ENCODE results near the gene SEL1L3. TPM values are rescaled to one million over a fixed set of nuclear protein-coding genes. Genes with fewer than 3 reads are reported as not detected.

SEL1L3 gene
- total RNA-seq, 1 donor from 2014 or later = 70.5 TPM

DNA sequence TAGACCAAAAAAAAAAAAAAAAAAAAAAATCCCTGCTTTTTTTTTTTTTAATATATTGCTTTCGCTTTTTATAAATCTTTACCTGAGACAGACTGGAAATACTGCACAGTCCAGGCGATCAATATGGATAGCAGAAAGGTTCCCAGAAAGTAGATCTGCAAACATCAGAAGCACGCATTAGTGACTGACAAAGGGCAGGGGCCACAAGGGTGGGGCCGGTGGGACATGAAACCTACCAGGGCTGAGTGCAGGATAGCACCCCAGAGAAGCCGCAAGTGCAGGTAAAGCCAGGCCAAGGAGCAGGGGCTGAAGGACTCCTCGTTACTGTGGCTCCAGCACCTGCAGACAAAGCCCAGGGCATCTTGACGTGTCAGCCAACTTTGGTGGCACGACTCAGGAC lies 105.3 kb downstream of the SEL1L3 start:
- Histone ChIP-seq H3K36me3 (peaks cover 56% of the 10 kb centered on the region), H3K27ac (no peak overlapping the region), H3K9me3 (no peaks in the 10 kb centered on the region), H3K27me3 (ENCODE audit: low read depth) (no peaks in the 10 kb centered on the region), H3K4me1 (no peaks in the 10 kb centered on the region), H3K4me3 (no peak overlapping the region)
- intact Hi-C loops (cut with DNase I) = no loop called here
- no peak for DNase-seq
- no peak for TF ChIP-seq CTCF (IDR thresholded peaks at IDR 0.05)
- no peak for ATAC-seq

- H3K27me3 ChIP-seq (ENCODE audit: low read depth) = no peaks in the 10 kb centered on the region
- DNase-seq = no peak
- H3K4me1 ChIP-seq = no peaks in the 10 kb centered on the region
- TF ChIP-seq CTCF (IDR thresholded peaks at IDR 0.05) = no peak
- no peaks in the 10 kb centered on the region for H3K9me3 ChIP-seq
- no peak overlapping the region for H3K27ac ChIP-seq
- intact Hi-C loops (cut with DNase I) = no loop called here
- ATAC-seq = peak; percentile 21 to 41
- H3K4me3 ChIP-seq = no peak overlapping the region
- peaks cover 46% of the 10 kb centered on the region for H3K36me3 ChIP-seq
Measured at GRCh38 chr4:25756503-25756902, 106.3 kb downstream of the SEL1L3 start.

DNA sequence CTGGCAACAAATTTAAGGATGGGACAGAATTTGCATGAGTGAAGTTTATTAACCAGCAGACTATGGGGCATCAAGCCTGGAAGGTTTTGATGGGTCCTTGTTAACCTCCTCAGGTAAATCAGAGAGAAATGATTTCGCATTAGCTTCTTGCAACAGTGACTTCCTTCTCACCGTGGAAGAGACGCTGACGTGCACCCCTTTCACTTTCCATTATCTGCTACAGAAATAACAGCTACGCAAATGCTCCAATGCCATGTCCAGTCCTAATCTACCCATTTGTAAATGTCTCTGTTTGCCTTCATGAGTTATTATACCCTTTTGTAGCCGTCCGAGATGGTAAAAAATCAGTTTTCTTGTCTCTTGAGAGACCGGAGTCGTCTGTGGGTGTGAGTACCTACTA lies 106.9 kb downstream of the SEL1L3 start:
- H3K27me3 ChIP-seq (ENCODE audit: low read depth) = no peaks in the 10 kb centered on the region
- H3K27ac ChIP-seq = no peak overlapping the region
- no peaks in the 10 kb centered on the region for H3K4me1 ChIP-seq
- H3K36me3 ChIP-seq = peaks cover 45% of the 10 kb centered on the region
- no peak overlapping the region for H3K4me3 ChIP-seq
- H3K9me3 ChIP-seq = no peaks in the 10 kb centered on the region
- ATAC-seq (no peak), DNase-seq (no peak)
- intact Hi-C loops (cut with DNase I) = no loop called here
- no peak for TF ChIP-seq CTCF (IDR thresholded peaks at IDR 0.05)

DNA sequence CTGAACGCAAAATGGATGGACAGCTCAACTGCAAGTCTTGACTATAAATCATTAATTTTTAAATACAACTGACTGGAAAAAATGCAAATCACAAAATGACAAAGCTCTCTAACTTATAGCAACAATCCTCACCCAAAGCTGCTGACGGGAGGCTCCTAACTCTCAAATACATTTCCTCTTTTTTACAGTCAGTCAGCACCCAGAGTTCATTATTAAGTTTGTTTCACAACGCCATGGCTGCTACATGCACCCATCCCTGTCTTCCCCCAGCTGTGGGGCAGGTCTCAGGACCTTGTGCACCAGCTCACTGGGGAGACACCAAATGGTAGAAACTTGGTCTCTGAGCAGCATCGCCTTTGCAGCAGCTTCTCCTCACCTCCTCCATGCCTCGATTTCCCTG lies 109.5 kb downstream of the SEL1L3 start:
- intact Hi-C loops (cut with DNase I) = no loop called here
- Histone ChIP-seq H3K4me1 (no peaks in the 10 kb centered on the region), H3K36me3 (peaks cover 27% of the 10 kb centered on the region), H3K27me3 (ENCODE audit: low read depth) (no peaks in the 10 kb centered on the region), H3K9me3 (no peaks in the 10 kb centered on the region), H3K4me3 (no peak overlapping the region), H3K27ac (no peak overlapping the region)
- DNase-seq = no peak
- TF ChIP-seq CTCF (IDR thresholded peaks at IDR 0.05) = no peak
- ATAC-seq = no peak

DNA sequence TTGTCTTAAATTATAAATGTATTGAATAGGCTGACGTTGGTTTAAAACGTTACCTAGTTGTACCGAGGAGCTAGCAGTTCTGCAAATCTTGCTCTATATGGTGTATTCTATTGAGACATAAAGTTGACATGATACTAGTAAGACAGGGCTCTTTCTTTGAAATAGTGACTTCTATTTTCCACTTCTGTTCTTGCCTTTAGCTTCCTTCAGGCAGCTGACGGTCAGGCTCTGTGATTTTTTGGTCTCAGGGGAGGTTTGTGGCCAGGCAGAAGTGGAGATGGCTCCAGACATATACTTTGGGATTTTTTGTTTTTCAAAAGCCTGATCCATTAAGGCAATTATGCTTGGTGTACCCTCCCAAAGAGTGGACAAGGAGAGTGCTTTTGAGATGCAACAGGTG lies 111.9 kb downstream of the SEL1L3 start:
- Histone ChIP-seq H3K4me3 (no peak overlapping the region), H3K4me1 (no peaks in the 10 kb centered on the region), H3K27me3 (ENCODE audit: low read depth) (no peaks in the 10 kb centered on the region), H3K9me3 (no peaks in the 10 kb centered on the region), H3K36me3 (peaks cover 25% of the 10 kb centered on the region), H3K27ac (no peak overlapping the region)
- no peak for ATAC-seq
- intact Hi-C loops (cut with DNase I) = no loop called here
- no peak for DNase-seq
- no peak for TF ChIP-seq CTCF (IDR thresholded peaks at IDR 0.05)

All from lower lobe of right lung (tissue), 2 donors.